Mesodermal cell (in vitro differentiated cells): ENCODE results near the gene FSIP1.

Source experiments
- H3K27ac ChIP-seq: 2 replicates; pipeline ENCODE4 v1.7.0; 2013; ENCODE audit warnings: mild to moderate bottlenecking, low read depth, low read length, moderate library complexity; ENCODE audit not compliant: severe bottlenecking
- H3K36me3 ChIP-seq: 2 replicates; pipeline ENCODE4 v1.7.1; 2013; ENCODE audit warnings: mild to moderate bottlenecking, low read length, moderate library complexity; ENCODE audit not compliant: control insufficient read depth, insufficient read depth
- H3K4me1 ChIP-seq: one replicate; pipeline ENCODE4 v1.7.1; 2013; ENCODE audit warnings: mild to moderate bottlenecking, low read length; ENCODE audit not compliant: insufficient read depth, control insufficient read depth, poor library complexity, severe bottlenecking
- H3K4me3 ChIP-seq: 2 replicates; pipeline ENCODE4 v1.7.0; 2013; ENCODE audit warnings: low read length, control low read depth, mild to moderate bottlenecking; ENCODE audit not compliant: insufficient read depth, poor library complexity, severe bottlenecking; ENCODE audit errors: extremely low read depth
- H3K9me3 ChIP-seq: 2 replicates; pipeline ENCODE4 v1.7.1; 2013; ENCODE audit warnings: mild to moderate bottlenecking, low read length, moderate library complexity; ENCODE audit not compliant: control insufficient read depth
- WGBS, 2 experiments: methylation state at CpG; one replicate each; pipeline ENCODE4 v1.1.5; 2013; ENCODE audit warnings: missing lambda C conversion rate in 2 of 2; ENCODE audit not compliant: insufficient coverage in 2 of 2; 5-methylcytosine and 5-hydroxymethylcytosine counted together

FSIP1 gene

DNA sequence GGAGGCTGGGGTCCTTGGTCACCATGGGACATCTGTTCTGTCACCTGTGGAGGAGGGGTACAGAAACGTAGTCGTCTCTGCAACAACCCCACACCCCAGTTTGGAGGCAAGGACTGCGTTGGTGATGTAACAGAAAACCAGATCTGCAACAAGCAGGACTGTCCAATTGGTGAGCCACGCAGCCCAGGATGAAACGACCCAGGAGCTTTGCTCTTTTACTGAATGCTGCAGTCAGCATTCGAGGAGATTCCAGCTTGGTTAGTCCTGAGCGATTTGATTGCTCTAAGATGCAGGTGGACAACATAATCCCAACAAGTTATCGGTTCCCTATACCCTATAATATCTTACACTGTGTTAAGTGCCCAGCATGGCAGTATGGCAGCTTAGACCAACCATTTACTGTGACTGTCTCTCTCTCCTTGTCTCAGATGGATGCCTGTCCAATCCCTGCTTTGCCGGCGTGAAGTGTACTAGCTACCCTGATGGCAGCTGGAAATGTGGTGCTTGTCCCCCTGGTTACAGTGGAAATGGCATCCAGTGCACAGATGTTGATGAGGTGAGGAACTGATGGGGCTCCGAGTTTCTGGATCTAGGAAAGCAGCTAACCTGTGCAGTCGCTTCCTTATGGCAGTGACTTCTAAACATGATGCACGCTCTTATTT lies 194.0 kb downstream of the FSIP1 start:
- no peak overlapping the region for H3K27ac ChIP-seq
- WGBS, 2 experiments = 97% methylated on average over 10 to 11 of the region's 13 CpGs
- peaks cover 26% of the 10 kb centered on the region for H3K4me1 ChIP-seq
- H3K36me3 ChIP-seq = peaks cover 98% of the 10 kb centered on the region
- no peaks in the 10 kb centered on the region for H3K9me3 ChIP-seq
- H3K4me3 ChIP-seq = no peak overlapping the region

GRCh38 chr15:39587731-39588530 lies 194.7 kb downstream of the FSIP1 start:
- H3K4me1 ChIP-seq = peaks cover 31% of the 10 kb centered on the region
- H3K36me3 ChIP-seq = peaks cover 98% of the 10 kb centered on the region
- 90 to 96% methylated on average over 11 to 12 of the region's 13 CpGs for WGBS, 2 experiments
- H3K27ac ChIP-seq = peak overlapping the region; percentile 13
- H3K4me3 ChIP-seq = no peak overlapping the region
- H3K9me3 ChIP-seq = no peaks in the 10 kb centered on the region

DNA sequence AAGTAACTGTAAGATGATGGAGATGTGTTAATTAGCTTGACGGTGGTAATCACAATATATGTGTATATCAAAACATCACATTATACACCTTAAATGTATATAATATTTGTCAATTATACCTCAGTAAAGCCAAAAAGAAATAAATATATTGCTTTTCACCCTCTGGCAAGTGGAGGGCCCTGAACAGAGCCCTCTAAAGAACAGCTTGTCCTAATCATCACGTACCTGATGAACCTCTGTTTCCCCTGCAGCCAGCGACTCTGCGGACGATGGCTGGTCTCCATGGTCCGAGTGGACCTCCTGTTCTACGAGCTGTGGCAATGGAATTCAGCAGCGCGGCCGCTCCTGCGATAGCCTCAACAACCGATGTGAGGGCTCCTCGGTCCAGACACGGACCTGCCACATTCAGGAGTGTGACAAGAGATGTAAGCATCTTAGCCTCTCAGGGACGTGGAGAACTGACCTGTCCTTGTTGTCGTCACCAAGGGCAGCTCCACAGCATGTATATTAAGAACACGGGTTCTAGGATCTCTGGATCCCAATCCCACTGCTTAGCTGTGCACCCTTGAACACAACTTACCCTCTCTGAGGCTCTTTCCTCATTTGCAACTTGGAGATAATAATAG lies 195.4 kb downstream of the FSIP1 start:
- peaks cover 98% of the 10 kb centered on the region for H3K36me3 ChIP-seq
- H3K27ac ChIP-seq = no peak overlapping the region
- 91 to 93% methylated on average over 14 to 16 of the region's 17 CpGs for WGBS, 2 experiments

DNA sequence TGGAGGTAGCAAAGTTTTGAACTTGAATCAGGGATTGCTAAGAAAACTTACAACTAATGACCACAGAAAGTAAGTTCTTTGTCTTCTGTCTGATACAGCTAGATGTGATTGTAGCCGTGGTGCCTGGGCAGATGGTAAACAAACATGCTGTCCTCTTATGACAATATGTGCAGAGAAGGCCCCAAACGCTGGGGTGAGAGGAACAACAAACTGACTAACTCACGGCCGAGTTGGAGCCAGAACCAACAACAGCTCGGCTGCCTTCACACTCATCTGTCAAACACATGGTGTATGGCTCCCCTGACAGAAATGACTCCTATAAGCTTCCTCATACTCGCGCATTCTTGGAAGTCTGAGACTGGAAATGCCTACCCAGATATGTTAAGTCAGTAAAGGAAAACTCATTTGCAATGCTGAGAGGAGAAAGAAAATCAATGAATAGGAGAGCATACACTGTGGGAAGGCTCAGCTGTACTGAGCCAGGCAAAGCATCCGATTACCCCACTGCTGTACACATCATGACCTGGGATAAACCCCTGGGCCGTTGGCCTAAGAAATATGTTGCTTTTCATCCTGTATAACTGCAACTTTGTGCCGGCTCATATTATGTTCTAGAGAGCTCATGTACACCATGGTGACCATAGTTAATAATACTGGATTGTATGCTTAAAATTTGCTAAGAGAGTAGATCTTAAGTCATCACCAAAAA lies 196.1 kb downstream of the FSIP1 start:
- H3K9me3 ChIP-seq = no peaks in the 10 kb centered on the region
- peaks cover 35% of the 10 kb centered on the region for H3K4me1 ChIP-seq
- H3K36me3 ChIP-seq = peaks cover 99% of the 10 kb centered on the region
- H3K27ac ChIP-seq = no peak overlapping the region
- 93 to 95% methylated on average over 5 to 7 of the region's 10 CpGs for WGBS, 2 experiments
- no peak overlapping the region for H3K4me3 ChIP-seq

More for the DNA sequence above, 195.4 kb downstream of the FSIP1 start:
- Histone ChIP-seq H3K4me3 (no peak overlapping the region), H3K4me1 (peaks cover 34% of the 10 kb centered on the region), H3K9me3 (no peaks in the 10 kb centered on the region)

GRCh38 chr15:39585871-39586301 lies 196.8 kb downstream of the FSIP1 start:
- no peak overlapping the region for H3K27ac ChIP-seq
- no peaks in the 10 kb centered on the region for H3K9me3 ChIP-seq
- WGBS, 2 experiments = 98 to 100% methylated on average over 2 to 4 of the region's 4 CpGs
- peaks cover 35% of the 10 kb centered on the region for H3K4me1 ChIP-seq
- H3K36me3 ChIP-seq = peaks cover 93% of the 10 kb centered on the region
- peak overlapping the region; percentile 65 for H3K4me3 ChIP-seq

GRCh38 chr15:39585389-39585841 lies 197.2 kb downstream of the FSIP1 start:
- Histone ChIP-seq H3K36me3 (peaks cover 88% of the 10 kb centered on the region), H3K4me3 (peak overlapping the region; percentile 65), H3K4me1 (peaks cover 35% of the 10 kb centered on the region), H3K9me3 (no peaks in the 10 kb centered on the region), H3K27ac (no peak overlapping the region)
- WGBS, 2 experiments = 90 to 100% methylated on average over 3 to 4 of the region's 4 CpGs

DNA sequence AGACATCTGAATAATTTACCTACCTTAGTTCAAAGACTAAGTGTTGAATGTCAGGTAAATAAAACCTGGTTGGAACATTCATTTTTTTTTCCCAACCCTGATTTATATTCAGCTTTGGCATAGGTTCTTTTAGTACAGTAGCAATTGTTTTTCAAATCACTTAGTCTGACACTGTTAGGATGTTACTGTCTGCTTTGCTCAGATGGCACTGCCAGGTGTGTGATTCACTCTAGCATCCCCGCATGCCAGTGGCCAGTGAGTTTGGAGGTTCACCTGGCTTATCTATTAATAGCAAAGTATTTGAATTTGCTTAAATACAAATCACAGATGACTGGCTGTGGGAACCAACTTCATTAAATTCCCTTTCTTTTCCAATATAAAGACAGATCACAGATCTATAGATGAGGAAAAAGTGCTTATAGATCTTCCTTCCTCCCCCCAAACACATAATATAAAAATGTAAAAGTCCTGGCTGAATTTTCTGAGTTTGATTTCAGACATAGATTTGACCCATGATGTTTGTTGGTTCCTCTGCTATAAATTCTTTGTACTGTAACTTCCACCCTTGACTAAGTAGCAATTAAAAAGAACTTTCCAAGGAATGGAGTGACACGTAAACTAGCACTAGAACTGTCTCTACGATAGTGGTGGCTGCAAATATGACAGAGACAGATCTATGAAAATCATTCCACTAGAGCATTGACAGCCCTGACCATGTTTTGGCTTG lies 197.8 kb downstream of the FSIP1 start:
- 92% methylated on average over 2 of the region's 3 CpGs; no CpG with 5 or more reads in 1 of the 2 experiments for WGBS, 2 experiments
- peaks cover 35% of the 10 kb centered on the region for H3K4me1 ChIP-seq
- peaks cover 82% of the 10 kb centered on the region for H3K36me3 ChIP-seq
- no peak overlapping the region for H3K27ac ChIP-seq
- H3K4me3 ChIP-seq = peak overlapping the region; percentile 65
- no peaks in the 10 kb centered on the region for H3K9me3 ChIP-seq

- H3K9me3 ChIP-seq = no peaks in the 10 kb centered on the region
- H3K36me3 ChIP-seq = peaks cover 76% of the 10 kb centered on the region
- WGBS, 2 experiments = 89 to 95% methylated on average over 6 of the region's 7 CpGs
- peak overlapping the region; percentile 65 for H3K4me3 ChIP-seq
- no peak overlapping the region for H3K27ac ChIP-seq
- peaks cover 37% of the 10 kb centered on the region for H3K4me1 ChIP-seq
These were observed 198.4 kb downstream of the FSIP1 start for GRCh38 chr15:39584266-39584659.

DNA sequence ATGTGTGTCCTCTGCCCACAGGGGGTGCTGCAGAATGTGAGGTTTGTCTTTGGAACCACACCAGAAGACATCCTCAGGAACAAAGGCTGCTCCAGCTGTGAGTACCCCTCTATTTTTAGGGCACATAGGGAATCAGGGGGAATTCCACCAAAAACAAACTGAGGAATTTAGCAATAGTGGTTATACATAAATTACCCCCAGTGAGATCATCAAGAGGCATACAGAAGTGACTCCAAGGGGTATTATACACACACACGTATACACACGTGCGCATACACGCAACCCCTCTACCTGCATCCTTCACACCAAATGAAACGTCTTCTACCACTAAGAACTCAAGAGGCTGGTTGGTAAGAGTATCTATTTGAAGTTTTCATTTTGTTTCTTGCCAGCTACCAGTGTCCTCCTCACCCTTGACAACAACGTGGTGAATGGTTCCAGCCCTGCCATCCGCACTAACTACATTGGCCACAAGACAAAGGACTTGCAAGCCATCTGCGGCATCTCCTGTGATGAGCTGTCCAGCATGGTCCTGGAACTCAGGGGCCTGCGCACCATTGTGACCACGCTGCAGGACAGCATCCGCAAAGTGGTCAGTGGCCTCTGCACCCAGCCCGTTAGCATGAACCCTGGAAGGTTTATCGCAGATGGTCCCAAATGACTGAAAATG lies 198.9 kb downstream of the FSIP1 start:
- H3K4me1 ChIP-seq = peaks cover 42% of the 10 kb centered on the region
- WGBS, 2 experiments = 97% methylated on average over 7 to 8 of the region's 13 CpGs
- no peaks in the 10 kb centered on the region for H3K9me3 ChIP-seq
- peak overlapping the region; percentile 65 for H3K4me3 ChIP-seq
- no peak overlapping the region for H3K27ac ChIP-seq
- H3K36me3 ChIP-seq = peaks cover 71% of the 10 kb centered on the region
